Uterus (tissue), 2 donors: ENCODE data around the gene SORL1.

Experiments used
- CTCF ChIP-seq, 4 experiments: fragments of 200-600 bp in 2 of 4; fragments of 450-650 bp in 2 of 4; sonication (generic) in 2 of 4; IDR thresholded peaks; one replicate each; pipeline ENCODE4 v1.5.1; 2016 to 2019; ENCODE audit warnings: antibody characterized with exemption in 4 of 4, mild to moderate bottlenecking in 2 of 4, moderate library complexity in 1 of 4
- POLR2A ChIP-seq, 2 donors: fragments of 450-650 bp; IDR thresholded peaks; one replicate each; pipeline ENCODE4 v1.6.1; 2016; ENCODE audit warnings: antibody characterized with exemption in 2 of 2, mild to moderate bottlenecking in 1 of 2, moderate library complexity in 1 of 2

GRCh38 chr11:121588747-121589146, 136.6 kb downstream of the SORL1 start:
- TF ChIP-seq CTCF (IDR thresholded peaks at IDR 0.05), result no peak
- TF ChIP-seq POLR2A (IDR thresholded peaks at IDR 0.05), result no peak
